D341Med (cell line): Measurements from ENCODE around the gene TMEM163.

ENCODE experiments used
- DNase-seq: peaks from one replicate; pipeline ENCODE4 v3.0.0; 2012; ENCODE audit warnings: low spot score

TMEM163 gene

DNA sequence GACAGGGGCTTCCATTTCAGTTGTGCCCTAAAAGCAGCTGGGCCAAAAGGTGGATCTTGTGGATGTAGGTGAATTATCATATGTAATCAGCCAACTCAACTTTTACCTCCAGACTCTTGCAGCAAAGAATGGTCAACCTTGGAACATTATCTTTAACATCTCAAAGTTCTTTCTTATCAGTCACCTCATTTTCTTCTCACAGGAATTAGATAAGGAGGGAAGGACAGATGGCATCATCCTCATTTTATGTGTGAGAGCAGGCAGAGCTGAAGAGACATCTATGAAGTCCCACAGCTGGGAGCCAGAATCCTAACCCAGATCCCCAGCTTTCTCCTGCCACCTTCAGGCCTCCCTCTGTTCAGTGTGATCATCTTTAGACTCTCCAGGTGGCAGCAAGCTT, 282.9 kb downstream of the TMEM163 start:
- DNase-seq = no peak

- no peak for DNase-seq
These were observed 283.3 kb downstream of the TMEM163 start for GRCh38 chr2:134435505-134435904.

- DNase-seq = no peak
These were observed 284.8 kb downstream of the TMEM163 start for GRCh38 chr2:134433979-134434378.

GRCh38 chr2:134433469-134433868, 285.3 kb downstream of the TMEM163 start:
- no peak for DNase-seq

GRCh38 chr2:134432435-134432883, 286.3 kb downstream of the TMEM163 start:
- DNase-seq = no peak

- DNase-seq = no peak
These were observed 286.9 kb downstream of the TMEM163 start for GRCh38 chr2:134431838-134432434.

DNA sequence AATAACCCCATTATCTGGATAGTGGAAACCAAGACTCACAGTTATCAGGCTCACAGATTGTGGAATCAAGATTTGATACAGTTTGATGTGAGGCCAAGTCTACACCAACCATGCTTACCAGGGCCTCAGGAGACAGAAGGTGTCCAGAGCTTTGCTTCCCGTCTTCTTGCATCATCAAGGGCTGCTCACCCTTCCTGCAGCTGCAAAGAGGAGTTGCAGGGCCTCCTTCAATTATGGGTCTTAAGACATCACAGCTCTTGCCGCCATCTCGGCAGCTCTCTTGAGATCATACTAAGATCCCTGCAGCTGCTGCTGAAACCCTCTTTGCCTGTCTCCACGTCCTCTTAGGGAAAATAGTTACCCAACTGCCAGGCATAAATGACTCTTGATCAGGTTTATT, 288.9 kb downstream of the TMEM163 start:
- DNase-seq = no peak

- DNase-seq = no peak
These were observed 292.1 kb downstream of the TMEM163 start for GRCh38 chr2:134426721-134427120.

DNA sequence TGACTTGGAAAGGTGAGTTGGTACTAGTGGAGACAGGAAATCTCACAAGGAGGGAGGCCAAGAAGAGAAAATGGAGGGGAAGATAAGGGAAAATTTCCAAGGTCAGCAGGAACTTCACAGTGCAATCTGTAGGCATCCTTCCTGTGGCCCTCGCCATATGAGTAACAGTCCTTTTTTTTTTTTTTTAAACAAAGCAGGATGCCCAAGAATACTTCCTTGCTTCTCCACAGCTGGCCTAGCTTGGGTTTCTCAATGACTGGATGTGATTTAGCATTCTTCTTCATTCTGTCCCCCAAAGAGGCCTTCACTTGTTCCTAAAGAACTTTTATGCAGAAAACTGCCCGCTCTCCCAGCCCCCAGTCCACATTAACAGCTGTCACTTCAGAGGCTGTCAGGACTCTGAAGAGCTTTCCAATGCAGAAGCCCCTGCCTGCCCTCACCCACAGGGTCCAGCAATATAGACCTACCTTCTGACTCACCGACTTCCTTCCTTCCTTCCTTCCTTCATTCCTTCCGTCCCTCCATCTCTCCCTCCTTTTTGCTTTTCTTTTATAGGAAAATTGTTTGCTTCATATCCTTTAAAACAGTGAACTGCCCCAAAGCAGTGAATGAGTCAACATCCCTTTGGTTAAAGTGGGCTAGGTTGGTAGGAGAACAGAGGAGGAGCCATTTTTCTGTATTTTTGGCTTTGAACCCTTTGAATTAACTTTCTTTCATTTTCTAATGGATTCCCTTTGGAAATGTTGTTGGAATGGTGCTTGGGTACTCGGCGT, 292.9 kb downstream of the TMEM163 start:
- DNase-seq = no peak

GRCh38 chr2:134421556-134422328, 297.1 kb downstream of the TMEM163 start:
- DNase-seq = no peak

GRCh38 chr2:134420920-134421319, 297.9 kb downstream of the TMEM163 start:
- DNase-seq = no peak

DNA sequence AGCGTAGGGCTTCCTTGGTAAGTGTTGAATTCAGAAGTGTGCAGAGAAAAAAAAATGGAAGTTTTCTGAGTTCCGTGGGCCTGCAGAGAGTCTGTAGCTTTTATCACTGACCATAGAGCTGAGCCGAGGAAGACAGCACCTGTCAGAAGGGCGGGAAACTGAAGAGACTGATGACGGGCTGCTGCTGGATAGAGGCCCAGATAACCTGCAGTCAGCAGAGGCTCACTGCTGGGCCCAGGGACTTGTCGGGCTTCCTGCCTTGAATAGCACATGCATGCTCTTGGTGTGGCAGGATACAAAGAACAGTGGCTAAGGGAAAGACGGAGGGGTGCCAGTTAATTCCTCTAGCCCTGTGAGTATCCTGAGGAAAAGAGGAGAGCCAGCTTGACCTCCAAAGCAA, 298.5 kb downstream of the TMEM163 start:
- DNase-seq = no peak

GRCh38 chr2:134417968-134418582, 300.7 kb downstream of the TMEM163 start:
- no peak for DNase-seq

GRCh38 chr2:134416637-134417036, 302.2 kb downstream of the TMEM163 start:
- no peak for DNase-seq

- no peak for DNase-seq
These were observed 302.8 kb downstream of the TMEM163 start for GRCh38 chr2:134416018-134416417.

- no peak for DNase-seq
These were observed 304.9 kb downstream of the TMEM163 start for GRCh38 chr2:134413912-134414311.

- no peak for DNase-seq
These were observed 305.4 kb downstream of the TMEM163 start for GRCh38 chr2:134413430-134413829.

GRCh38 chr2:134412639-134412999, 306.2 kb downstream of the TMEM163 start:
- no peak for DNase-seq

DNA sequence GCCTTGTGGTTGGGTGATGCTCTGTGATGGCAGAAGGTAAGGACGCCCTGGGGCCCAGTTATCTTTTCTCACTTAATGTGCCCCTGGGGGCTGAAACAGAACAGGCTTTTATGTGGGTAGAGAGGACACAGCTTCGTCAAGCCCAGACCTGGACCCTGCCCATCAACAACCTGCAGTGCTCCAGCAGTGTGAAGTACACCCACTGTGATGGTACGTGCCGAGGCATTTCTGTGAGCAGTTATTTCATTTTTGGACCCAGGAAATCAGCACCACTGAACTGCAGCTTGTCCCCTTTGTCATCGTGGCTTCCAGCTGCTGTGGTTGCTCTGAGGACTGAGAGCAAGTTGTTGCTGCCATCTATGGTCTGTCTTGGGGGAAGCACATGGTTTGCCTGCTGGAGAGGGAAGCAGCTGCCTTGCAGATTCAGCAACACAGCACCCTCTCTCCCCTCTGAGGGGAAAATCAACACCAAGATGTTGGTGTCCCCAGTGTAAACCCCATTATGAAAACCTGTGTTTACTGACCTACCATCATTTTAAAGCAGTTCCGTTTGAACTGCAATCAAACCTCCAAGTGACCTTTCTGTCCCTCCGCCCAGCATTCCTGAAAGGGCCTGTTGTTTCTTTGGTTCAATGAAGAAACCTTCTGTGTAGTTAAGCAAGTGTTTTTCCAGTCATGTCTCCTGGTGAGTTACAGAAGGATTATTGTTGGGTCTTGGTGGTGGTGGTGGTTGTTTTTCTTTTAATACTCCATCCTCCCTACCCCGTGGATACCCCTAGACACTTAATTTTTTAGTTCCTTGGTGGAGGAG, 306.8 kb downstream of the TMEM163 start:
- peak; percentile 79 for DNase-seq

- DNase-seq = no peak
These were observed 307.4 kb downstream of the TMEM163 start for GRCh38 chr2:134411279-134411827.

GRCh38 chr2:134410831-134411231, 308.0 kb downstream of the TMEM163 start:
- DNase-seq = no peak
